ENCODE measurements around the gene ABCA3.

DNA sequence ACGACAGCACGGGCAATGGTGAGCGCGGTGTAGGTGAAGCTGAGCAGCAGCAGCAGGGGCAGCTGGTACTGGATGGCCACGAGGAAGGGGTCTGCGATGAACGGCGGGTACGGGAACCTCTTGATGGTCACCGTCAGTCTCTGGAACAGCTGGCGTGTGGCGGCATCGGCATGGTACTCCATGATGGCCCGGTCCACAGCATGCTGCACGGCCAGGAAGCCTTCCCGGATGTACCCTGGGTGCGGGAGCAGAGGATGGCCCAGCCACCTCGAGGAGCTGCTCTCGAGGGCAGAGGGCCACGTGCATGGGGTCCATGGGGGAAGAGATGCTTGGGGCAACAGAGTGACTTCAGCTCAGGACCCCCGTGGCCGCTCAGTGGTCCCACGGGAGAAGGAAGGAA, 20.9 kb downstream of the ABCA3 start:
- TF ChIP-seq EZH2 (IDR thresholded peaks at IDR 0.05; ENCODE audit: low read length, missing control alignments): no peak
- no peak for TF ChIP-seq CTCF (conservative IDR thresholded peaks at IDR 0.05 in 1 of 2, IDR thresholded peaks at IDR 0.05 in 1 of 2; ENCODE audit: low read depth in 1 of 2, low read length in 2 of 2)

Data from fibroblast of lung (primary cell).